HFFc6 (cell line): Measurements from ENCODE around the gene ASXL2. TPM values are rescaled to one million over a fixed set of nuclear protein-coding genes. Genes with fewer than 3 reads are reported as not detected.

Experiments used
- DNase-seq: peaks from one replicate; pipeline ENCODE4 v3.0.0-alpha.2; 2018
- H3K27ac Mint-ChIP-seq: 2 replicates; pipeline ENCODE4 v1.8.0; 2020; ENCODE audit warnings: mild to moderate bottlenecking, mixed read lengths
- H3K27me3 Mint-ChIP-seq: 2 replicates; pipeline ENCODE4 v1.8.0; 2021; ENCODE audit warnings: mild to moderate bottlenecking, moderate library complexity, mixed read lengths; ENCODE audit not compliant: insufficient read depth
- H3K36me3 Mint-ChIP-seq: 2 replicates; pipeline ENCODE4 v1.8.0; 2021; ENCODE audit warnings: low read depth, mixed read lengths
- H3K4me1 Mint-ChIP-seq: 2 replicates; pipeline ENCODE4 v1.8.0; 2020; ENCODE audit warnings: low read depth, mixed read lengths
- H3K4me3 Mint-ChIP-seq: 2 replicates; pipeline ENCODE4 v1.8.0; 2020; ENCODE audit warnings: mild to moderate bottlenecking, moderate library complexity, mixed read lengths
- H3K9me3 Mint-ChIP-seq: 2 replicates; pipeline ENCODE4 v1.8.0; 2020; ENCODE audit warnings: mild to moderate bottlenecking, mixed read lengths
- CTCF ChIP-seq: fragments of 200-600 bp; sonication (generic); IDR thresholded peaks from 2 replicates; pipeline ENCODE4 v1.5.0; 2021; ENCODE audit warnings: antibody characterized with exemption, mild to moderate bottlenecking
- total RNA-seq, 6 experiments: library from RNA; stranded (reverse); fragmentation: NEBNext Ultra II Directional; extraction: Animal tissue kit (Norgen Biotek cat#: 25700); gene quantifications; 2 replicates in 1 of 6; 3 replicates in 5 of 6; pipeline ENCODE4 v1.2.3, GENCODE V29; 2021

The ASXL2 gene
- total RNA-seq, 6 experiments from 2014 or later = 24.6 to 29.6 (median 26.6) TPM

GRCh38 chr2:25714740-25715139 lies 163.5 kb downstream of the ASXL2 start:
- peak; percentile 23 for DNase-seq
- no peaks in the 10 kb centered on the region for H3K9me3 Mint-ChIP-seq
- no peaks in the 10 kb centered on the region for H3K36me3 Mint-ChIP-seq
- H3K27ac Mint-ChIP-seq = no peak overlapping the region
- TF ChIP-seq CTCF = no peak
- H3K27me3 Mint-ChIP-seq = peaks cover 20% of the 10 kb centered on the region
- no peak overlapping the region for H3K4me3 Mint-ChIP-seq
- peaks cover under 1% of the 10 kb centered on the region; the same call in 1 of the 2 replicates for H3K4me1 Mint-ChIP-seq

- no peak for TF ChIP-seq CTCF
- H3K4me3 Mint-ChIP-seq = no peak overlapping the region
- peaks cover 6% of the 10 kb centered on the region; the same call in 1 of the 2 replicates for H3K4me1 Mint-ChIP-seq
- H3K36me3 Mint-ChIP-seq = no peaks in the 10 kb centered on the region
- peaks cover 19% of the 10 kb centered on the region for H3K27me3 Mint-ChIP-seq
- no peaks in the 10 kb centered on the region for H3K9me3 Mint-ChIP-seq
- no peak overlapping the region for H3K27ac Mint-ChIP-seq
- DNase-seq = no peak
These were observed 165.8 kb downstream of the ASXL2 start for GRCh38 chr2:25712455-25712854.

- Mint-ChIP-seq H3K4me1 (peaks cover 6% of the 10 kb centered on the region; the same call in 1 of the 2 replicates), H3K27ac (no peak overlapping the region), H3K4me3 (no peak overlapping the region; the same call in 1 of the 2 replicates), H3K36me3 (no peaks in the 10 kb centered on the region), H3K9me3 (no peaks in the 10 kb centered on the region), H3K27me3 (peaks cover 17% of the 10 kb centered on the region)
- TF ChIP-seq CTCF = no peak
- DNase-seq = no peak
These were observed 166.5 kb downstream of the ASXL2 start for GRCh38 chr2:25711675-25712354.

- no peaks in the 10 kb centered on the region for H3K9me3 Mint-ChIP-seq
- H3K27ac Mint-ChIP-seq = no peak overlapping the region
- peaks cover 6% of the 10 kb centered on the region; the same call in 1 of the 2 replicates for H3K4me1 Mint-ChIP-seq
- peaks cover 19% of the 10 kb centered on the region for H3K27me3 Mint-ChIP-seq
- TF ChIP-seq CTCF = no peak
- H3K36me3 Mint-ChIP-seq = no peaks in the 10 kb centered on the region
- no peak overlapping the region for H3K4me3 Mint-ChIP-seq
- DNase-seq = no peak
These were observed 167.5 kb downstream of the ASXL2 start for GRCh38 chr2:25710750-25711149.

GRCh38 chr2:25709349-25709748 lies 168.9 kb downstream of the ASXL2 start:
- no peak for DNase-seq
- Mint-ChIP-seq H3K4me1 (peaks cover 6% of the 10 kb centered on the region; the same call in 1 of the 2 replicates), H3K9me3 (no peaks in the 10 kb centered on the region), H3K36me3 (no peaks in the 10 kb centered on the region), H3K27ac (no peak overlapping the region), H3K4me3 (no peak overlapping the region), H3K27me3 (peaks cover 18% of the 10 kb centered on the region)
- no peak for TF ChIP-seq CTCF
